Ishikawa (cell line): Measurements from ENCODE around the gene NNT.

Source experiments
- CEBPB ChIP-seq: IDR thresholded peaks from 2 replicates; pipeline ENCODE4 v1.6.1; 2012
- CREB1 ChIP-seq: IDR thresholded peaks from 2 replicates; pipeline ENCODE4 v1.6.1; 2012; ENCODE audit warnings: low read depth
- EGR1 ChIP-seq: IDR thresholded peaks from 2 replicates; pipeline ENCODE4 v1.6.1; 2012
- EP300 ChIP-seq: IDR thresholded peaks from 2 replicates; pipeline ENCODE4 v1.6.1; 2012; ENCODE audit warnings: borderline replicate concordance
- FOXM1 ChIP-seq: IDR thresholded peaks from 2 replicates; pipeline ENCODE4 v1.6.1; 2012; ENCODE audit warnings: low read depth, borderline replicate concordance
- MAX ChIP-seq: IDR thresholded peaks from 2 replicates; pipeline ENCODE4 v1.6.1; 2012
- NFIC ChIP-seq: IDR thresholded peaks from 2 replicates; pipeline ENCODE4 v1.6.1; 2012
- RAD21 ChIP-seq: IDR thresholded peaks from 2 replicates; pipeline ENCODE4 v1.6.1; 2012; ENCODE audit warnings: low read depth
- REST ChIP-seq: IDR thresholded peaks from 2 replicates; pipeline ENCODE4 v1.6.1; 2012; ENCODE audit warnings: low read depth, mild to moderate bottlenecking
- TAF1 ChIP-seq: IDR thresholded peaks from 2 replicates; pipeline ENCODE4 v1.6.1; 2012; ENCODE audit warnings: low read depth, mild to moderate bottlenecking
- TCF12 ChIP-seq: IDR thresholded peaks from 2 replicates; pipeline ENCODE4 v1.6.1; 2012; ENCODE audit warnings: low read depth
- TEAD4 ChIP-seq: IDR thresholded peaks from 2 replicates; pipeline ENCODE4 v1.6.1; 2012
- USF1 ChIP-seq: IDR thresholded peaks from 2 replicates; pipeline ENCODE4 v1.6.1; 2012
- YY1 ChIP-seq: IDR thresholded peaks from 2 replicates; pipeline ENCODE4 v1.6.1; 2012; ENCODE audit warnings: low read depth
- ZBTB7A ChIP-seq: IDR thresholded peaks from 2 replicates; pipeline ENCODE4 v1.6.1; 2012; ENCODE audit warnings: low read depth

Gene NNT

GRCh38 chr5:43616535-43616934, 13.6 kb downstream of the NNT start:
- TF ChIP-seq FOXM1, result no peak
- peak; percentile 31; the same call in 1 of the 2 replicates for TF ChIP-seq CEBPB

GRCh38 chr5:43619380-43619779, 16.4 kb downstream of the NNT start:
- TF ChIP-seq ZBTB7A, result no peak

- no peak for TF ChIP-seq CEBPB
- TF ChIP-seq RAD21, result no peak
- TF ChIP-seq ZBTB7A, result no peak
- no peak for TF ChIP-seq REST
- no peak for TF ChIP-seq EGR1
- no peak for TF ChIP-seq TCF12
Observed at GRCh38 chr5:43619911-43620310, 16.9 kb downstream of the NNT start.

GRCh38 chr5:43620944-43621505, 18.0 kb downstream of the NNT start:
- TF ChIP-seq CEBPB (0 out of 2 replicates have a peak, but pooled peaks have one; percentile 20), NFIC (no peak), TCF12 (no peak)

- TF ChIP-seq RAD21 (no peak), USF1 (no peak), FOXM1 (no peak), MAX (no peak), TAF1 (no peak), REST (no peak), YY1 (no peak), ZBTB7A (no peak), EP300 (no peak), CEBPB (no peak), NFIC (no peak), CREB1 (no peak), TEAD4 (no peak), EGR1 (no peak), TCF12 (no peak)
Observed at GRCh38 chr5:43622074-43622473, 19.1 kb downstream of the NNT start.

GRCh38 chr5:43623048-43623680, 20.2 kb downstream of the NNT start:
- TF ChIP-seq EP300, result no peak
- no peak for TF ChIP-seq NFIC
- TF ChIP-seq TCF12, result no peak
- no peak for TF ChIP-seq RAD21
- TF ChIP-seq CREB1, result no peak
- TF ChIP-seq YY1, result no peak
- no peak for TF ChIP-seq ZBTB7A
- no peak for TF ChIP-seq FOXM1

GRCh38 chr5:43627028-43627427, 24.0 kb downstream of the NNT start:
- peak; percentile 11; the same call in 1 of the 2 replicates for TF ChIP-seq RAD21
- TF ChIP-seq MAX, result no peak
- peak; percentile 62 for TF ChIP-seq CEBPB
